Esophagus (tissue), 2 donors: Measurements from ENCODE around the gene ITPR1. TPM values are rescaled to one million over a fixed set of nuclear protein-coding genes. Genes with fewer than 3 reads are reported as not detected.

Experiments
- H3K27ac ChIP-seq, 2 donors: one replicate each; pipeline ENCODE4 v1.5.1; 2013; ENCODE audit warnings: low read depth in 2 of 2, mild to moderate bottlenecking in 2 of 2, inconsistent platforms in 1 of 2, low read length in 1 of 2, moderate library complexity in 1 of 2
- H3K27me3 ChIP-seq, 2 donors: one replicate each; pipeline ENCODE4 v1.6.1; 2013; ENCODE audit warnings: low read length in 2 of 2, control low read depth in 1 of 2, mild to moderate bottlenecking in 1 of 2; ENCODE audit not compliant: insufficient read depth in 2 of 2, control insufficient read depth in 1 of 2
- H3K36me3 ChIP-seq, 2 donors: one replicate each; pipeline ENCODE4 v1.6.1; 2013; ENCODE audit warnings: low read length in 1 of 2; ENCODE audit not compliant: control insufficient read depth in 2 of 2, insufficient read depth in 2 of 2
- H3K4me1 ChIP-seq, 2 donors: one replicate each; pipeline ENCODE4 v1.6.1; 2013; ENCODE audit warnings: low read length in 1 of 2; ENCODE audit not compliant: control insufficient read depth in 2 of 2, insufficient read depth in 2 of 2
- H3K4me3 ChIP-seq, 2 donors: one replicate each; pipeline ENCODE4 v1.5.1; 2013; ENCODE audit warnings: low read length in 2 of 2, mild to moderate bottlenecking in 2 of 2, low read depth in 1 of 2, moderate library complexity in 1 of 2
- H3K9me3 ChIP-seq, 2 donors: one replicate each; pipeline ENCODE4 v1.6.1; 2013; ENCODE audit warnings: mild to moderate bottlenecking in 2 of 2, low read depth in 1 of 2, low read length in 1 of 2, moderate library complexity in 1 of 2; ENCODE audit not compliant: control insufficient read depth in 2 of 2, insufficient read depth in 1 of 2
- WGBS, 2 donors: extraction: QIAGEN DNeasy Blood & Tissue Kit; methylation state at CpG; one replicate each; pipeline ENCODE4 v1.1.7; 2013; 5-methylcytosine and 5-hydroxymethylcytosine counted together
- polyA plus RNA-seq, 2 donors: library from polyadenylated mRNA; stranded (reverse); fragments of 200-250 nt; gene quantifications; one replicate each; pipeline ENCODE4 v1.2.3, GENCODE V29; 2013
- donor health status: healthy with polysubstance abuse.
- donor health status: Bipolar disorder and iron deficiency.

Gene ITPR1
- polyA plus RNA-seq, 2 donors: 7.5 to 16.3 TPM

DNA sequence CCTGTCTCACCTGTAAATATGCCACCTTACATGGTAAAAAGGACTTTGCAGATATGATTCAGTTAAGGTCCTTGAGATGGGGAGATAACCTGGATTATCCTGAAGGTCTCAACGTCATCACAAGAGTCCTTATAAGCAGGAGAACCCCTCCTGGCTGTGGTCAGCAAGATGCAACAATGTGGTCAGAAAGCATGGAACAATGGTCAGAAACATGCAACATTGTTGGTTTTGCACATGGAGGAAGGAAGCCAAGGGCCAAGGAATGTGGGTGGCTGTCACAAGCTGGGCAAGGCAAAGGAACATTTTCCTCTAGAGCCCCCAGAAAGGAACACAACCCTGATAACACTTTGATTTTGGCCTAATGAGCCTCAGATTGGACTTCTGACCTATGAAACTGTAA, 16.7 kb upstream of the ITPR1 start:
- 40% methylated on average over 1 of the region's 1 CpG for WGBS, 2 donors
- H3K4me3 ChIP-seq: no peak overlapping the region
- H3K9me3 ChIP-seq: no peaks in the 10 kb centered on the region
- no peaks in the 10 kb centered on the region for H3K36me3 ChIP-seq
- H3K4me1 ChIP-seq: no peaks in the 10 kb centered on the region
- H3K27me3 ChIP-seq: no peaks in the 10 kb centered on the region
- no peak overlapping the region for H3K27ac ChIP-seq

DNA sequence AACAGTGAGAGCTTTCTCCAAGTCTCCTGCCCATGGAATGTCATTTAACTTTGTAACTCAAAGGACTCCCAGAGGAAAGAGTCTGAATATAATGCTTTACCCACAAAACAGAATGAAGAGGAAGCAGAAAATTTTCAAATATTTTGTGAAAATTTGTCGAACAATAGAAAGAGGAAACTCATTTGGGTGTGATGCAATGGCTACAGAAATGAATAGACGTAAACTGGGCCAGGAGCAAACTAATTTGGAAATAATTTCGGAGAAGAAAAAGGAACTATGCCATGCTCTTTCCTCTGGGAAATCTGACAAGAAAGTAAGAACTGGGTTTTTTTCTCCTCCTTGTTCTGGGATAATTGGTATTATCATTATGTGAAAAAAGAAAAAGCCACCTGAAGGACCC, 14.9 kb upstream of the ITPR1 start:
- no peaks in the 10 kb centered on the region for H3K9me3 ChIP-seq
- H3K4me1 ChIP-seq: no peaks in the 10 kb centered on the region
- H3K27me3 ChIP-seq: no peaks in the 10 kb centered on the region
- no peaks in the 10 kb centered on the region for H3K36me3 ChIP-seq
- no peak overlapping the region for H3K27ac ChIP-seq
- no peak overlapping the region for H3K4me3 ChIP-seq
- 73 to 76% methylated on average over 3 of the region's 3 CpGs for WGBS, 2 donors

DNA sequence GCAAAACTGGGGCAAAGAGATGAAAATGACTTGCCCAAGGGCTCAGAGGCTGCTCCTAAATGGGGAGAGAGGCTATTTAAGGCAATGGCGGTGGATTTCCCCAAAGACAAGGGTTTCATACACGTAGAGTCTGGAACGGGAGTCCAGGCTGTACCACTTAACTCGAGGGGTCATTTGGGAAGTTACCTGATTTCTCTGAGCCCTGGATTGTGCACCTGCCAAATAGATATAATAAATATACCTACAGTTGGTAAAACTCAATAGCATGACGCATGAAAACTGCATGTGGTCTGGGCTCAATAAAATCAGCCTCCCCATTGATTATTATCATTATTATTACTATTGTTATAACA, 1.3 kb upstream of the ITPR1 start:
- Histone ChIP-seq H3K27ac (no peak overlapping the region), H3K27me3 (no peaks in the 10 kb centered on the region), H3K9me3 (no peaks in the 10 kb centered on the region), H3K4me3 (peak overlapping the region in 1 of 2 donors; percentile 66), H3K4me1 (peaks cover 0 to 3% of the 10 kb centered on the region in 2 donors), H3K36me3 (no peaks in the 10 kb centered on the region)
- 32% methylated on average over 5 of the region's 5 CpGs for WGBS, 2 donors

DNA sequence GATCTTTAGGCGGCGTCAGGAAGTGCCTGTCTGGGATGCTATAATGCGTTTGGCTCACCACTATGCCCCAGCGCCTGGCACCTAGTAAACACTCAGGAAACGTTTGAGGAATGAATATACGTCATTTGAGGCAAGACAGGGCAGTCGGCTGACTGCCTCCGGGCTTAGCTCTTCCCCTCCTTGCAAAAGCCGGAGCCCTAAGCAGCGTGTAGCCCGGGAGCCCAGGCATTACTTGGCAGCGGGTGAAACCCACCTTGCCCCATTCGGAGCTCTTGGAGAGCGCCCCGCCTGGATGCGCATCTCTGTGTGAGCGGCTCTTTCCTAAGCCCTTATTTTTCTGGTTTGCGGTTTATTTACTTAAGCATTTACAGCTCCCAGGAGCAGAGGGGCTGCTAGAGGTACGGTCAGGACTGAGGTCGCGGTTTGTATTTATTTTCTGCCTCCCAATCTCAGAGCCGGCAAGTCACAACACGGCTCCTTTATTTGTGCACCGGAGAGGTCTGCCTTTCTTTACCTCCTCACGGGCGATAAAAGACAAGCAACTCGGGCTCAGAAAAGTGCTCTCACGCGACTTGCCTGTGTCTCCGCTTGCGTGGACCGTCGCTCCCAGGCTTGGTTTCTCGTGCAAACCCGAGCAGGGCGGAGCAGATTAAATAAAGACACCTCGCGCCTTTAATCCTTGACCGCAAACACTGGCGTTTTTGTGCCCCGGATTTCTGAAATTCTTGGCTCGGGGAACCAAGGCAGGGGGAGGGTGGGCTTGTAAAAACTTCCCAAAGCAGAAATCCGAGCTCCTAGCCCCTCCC, 737 bp upstream of the ITPR1 start:
- no peaks in the 10 kb centered on the region for H3K9me3 ChIP-seq
- peaks cover 0 to 3% of the 10 kb centered on the region in 2 donors for H3K4me1 ChIP-seq
- 0 to 1% methylated on average over 43 of the region's 43 CpGs for WGBS, 2 donors
- peak overlapping the region; percentile 66 to 67 for H3K4me3 ChIP-seq
- peak overlapping the region; percentile 65 to 82 for H3K27ac ChIP-seq
- H3K36me3 ChIP-seq: no peaks in the 10 kb centered on the region
- no peaks in the 10 kb centered on the region for H3K27me3 ChIP-seq

DNA sequence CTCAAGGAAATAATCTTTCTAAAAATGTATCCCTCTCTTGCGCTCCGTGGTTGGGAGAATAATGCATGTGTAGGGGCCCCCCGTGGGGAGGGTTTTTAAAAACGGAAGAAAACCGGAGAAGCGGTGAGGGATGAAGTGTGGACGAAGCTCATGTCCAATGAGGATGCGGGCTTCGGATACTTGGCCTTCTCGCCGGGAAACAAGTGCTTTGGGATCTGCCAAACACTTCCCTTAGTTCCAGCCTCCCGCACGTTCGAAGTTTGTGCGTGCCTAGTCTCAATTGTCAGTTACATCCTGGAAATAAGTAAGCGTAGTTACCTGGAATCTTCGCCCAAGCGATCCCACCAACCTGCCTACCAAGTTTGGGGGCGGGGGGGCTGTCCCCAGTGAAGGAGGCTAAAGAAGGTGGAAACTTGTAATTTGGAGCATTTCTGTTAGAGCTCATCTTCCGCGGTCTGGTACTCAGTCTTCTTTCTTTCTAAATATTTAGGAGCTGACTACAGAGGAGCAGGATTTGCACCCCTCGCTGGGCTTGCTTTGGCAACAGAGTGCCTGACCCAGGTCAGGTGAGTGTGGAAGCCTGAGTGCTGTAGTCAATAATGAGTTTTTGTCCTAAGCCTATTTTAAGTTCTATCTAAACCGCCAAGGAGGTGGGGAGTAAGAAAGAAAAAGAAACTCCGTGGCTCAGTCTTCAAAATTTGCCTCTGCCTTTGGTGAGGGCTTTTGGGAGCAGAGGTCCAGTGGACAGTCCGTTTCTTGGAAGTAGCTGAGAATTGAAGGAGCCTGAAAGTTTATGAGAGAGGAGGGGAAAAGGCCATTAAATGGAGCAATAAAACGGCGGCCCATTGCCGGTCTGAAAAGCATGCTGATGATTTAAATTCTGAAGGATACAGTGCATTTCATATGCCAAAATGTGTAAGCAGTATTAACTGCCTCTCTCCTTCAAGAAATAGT, 1.1 kb downstream of the ITPR1 start:
- Histone ChIP-seq H3K36me3 (no peaks in the 10 kb centered on the region), H3K27ac (peak overlapping the region; percentile 16 to 18), H3K4me3 (peak overlapping the region; percentile 30 to 66), H3K4me1 (peaks cover 0 to 3% of the 10 kb centered on the region in 2 donors), H3K27me3 (no peaks in the 10 kb centered on the region), H3K9me3 (no peaks in the 10 kb centered on the region)
- 10 to 12% methylated on average over 28 of the region's 28 CpGs for whole genome bisulfite sequencing, 2 donors

DNA sequence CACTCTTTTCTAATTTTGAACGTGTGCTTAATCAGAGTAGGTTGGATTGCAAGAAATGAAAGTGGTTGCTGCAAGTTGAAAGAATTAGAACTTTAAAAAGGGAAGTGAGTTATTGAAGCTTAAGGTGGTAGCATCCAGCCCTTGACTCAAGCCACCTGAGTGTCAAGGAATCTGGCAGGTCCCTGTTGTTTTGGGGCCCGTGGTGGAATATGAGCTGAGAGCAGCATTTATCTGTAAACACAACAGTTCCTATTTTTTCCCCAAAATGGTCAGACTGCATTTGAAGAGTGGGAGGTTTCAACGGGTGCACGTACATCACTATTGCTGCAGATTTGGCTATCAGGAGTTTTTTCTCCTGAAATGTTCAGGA, 1.7 kb downstream of the ITPR1 start:
- no peaks in the 10 kb centered on the region for H3K9me3 ChIP-seq
- WGBS, 2 donors: 36 to 48% methylated on average over 4 of the region's 4 CpGs
- no peaks in the 10 kb centered on the region for H3K36me3 ChIP-seq
- peak overlapping the region in 1 of 2 donors; percentile 66 for H3K4me3 ChIP-seq
- no peaks in the 10 kb centered on the region for H3K27me3 ChIP-seq
- peak overlapping the region in 1 of 2 donors; percentile 36 for H3K27ac ChIP-seq
- H3K4me1 ChIP-seq: peaks cover 0 to 3% of the 10 kb centered on the region in 2 donors

DNA sequence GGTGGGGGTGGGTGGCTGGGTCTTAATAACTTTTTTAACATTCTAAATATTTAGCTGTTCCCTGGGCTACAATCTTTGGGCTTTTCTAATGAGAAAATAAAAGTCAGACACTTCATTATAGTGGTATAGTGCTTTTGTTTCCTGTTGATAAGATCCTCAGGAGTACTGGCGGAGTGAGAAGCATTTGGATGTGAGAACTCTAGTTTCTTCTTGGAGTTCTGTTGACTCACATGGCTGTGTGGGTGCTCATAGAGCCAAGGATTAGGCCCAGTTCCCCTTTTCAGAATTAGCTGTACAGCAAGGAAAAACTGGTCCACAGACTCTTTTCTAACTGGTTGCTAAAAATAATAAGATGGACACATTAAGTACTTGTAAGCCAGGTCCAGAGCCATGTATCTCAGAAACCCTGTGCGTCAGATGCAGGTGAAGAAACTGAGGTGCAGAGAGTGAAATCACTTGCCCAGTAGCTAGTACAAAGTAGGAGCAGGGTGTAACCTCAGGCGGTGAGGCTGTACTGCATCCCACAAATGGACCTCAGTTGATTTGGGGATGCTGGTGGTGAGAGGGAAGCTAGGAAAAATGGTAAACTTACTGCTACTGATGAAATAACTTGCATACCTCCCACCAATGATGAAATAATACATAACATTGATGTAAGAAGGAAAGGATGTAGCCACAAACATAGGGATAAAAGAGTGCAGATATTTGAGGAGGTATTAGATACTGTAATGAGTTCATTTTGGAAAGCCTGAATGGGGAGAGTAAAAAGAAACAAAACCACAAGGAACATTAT, 2.3 kb downstream of the ITPR1 start:
- Histone ChIP-seq H3K9me3 (no peaks in the 10 kb centered on the region), H3K36me3 (no peaks in the 10 kb centered on the region), H3K4me3 (peak overlapping the region in 1 of 2 donors; percentile 66), H3K27ac (no peak overlapping the region), H3K4me1 (peaks cover 0 to 3% of the 10 kb centered on the region in 2 donors), H3K27me3 (no peaks in the 10 kb centered on the region)
- 71 to 77% methylated on average over 3 of the region's 3 CpGs for WGBS, 2 donors

DNA sequence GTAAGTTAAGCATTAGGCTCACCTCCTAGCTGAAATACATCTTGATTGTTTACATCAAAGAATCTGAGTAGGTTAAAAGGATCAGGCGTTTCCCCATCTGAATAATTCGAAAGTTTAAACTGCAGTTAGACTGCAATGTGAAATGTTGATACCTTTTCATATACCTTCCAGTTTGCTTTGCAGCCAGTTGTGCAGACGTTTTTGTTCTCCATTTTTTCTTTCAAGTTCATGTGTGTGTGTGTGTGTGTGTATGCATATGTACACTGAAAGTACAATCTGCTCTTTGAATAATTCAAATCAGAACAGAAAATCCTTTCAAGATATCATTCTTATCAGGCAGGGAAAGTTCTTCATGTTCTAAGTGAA, 2.9 kb downstream of the ITPR1 start:
- no peaks in the 10 kb centered on the region for H3K9me3 ChIP-seq
- no peak overlapping the region for H3K4me3 ChIP-seq
- no peak overlapping the region for H3K27ac ChIP-seq
- peaks cover 0 to 3% of the 10 kb centered on the region in 2 donors for H3K4me1 ChIP-seq
- WGBS, 2 donors: 64 to 70% methylated on average over 3 of the region's 3 CpGs
- no peaks in the 10 kb centered on the region for H3K36me3 ChIP-seq
- H3K27me3 ChIP-seq: no peaks in the 10 kb centered on the region

DNA sequence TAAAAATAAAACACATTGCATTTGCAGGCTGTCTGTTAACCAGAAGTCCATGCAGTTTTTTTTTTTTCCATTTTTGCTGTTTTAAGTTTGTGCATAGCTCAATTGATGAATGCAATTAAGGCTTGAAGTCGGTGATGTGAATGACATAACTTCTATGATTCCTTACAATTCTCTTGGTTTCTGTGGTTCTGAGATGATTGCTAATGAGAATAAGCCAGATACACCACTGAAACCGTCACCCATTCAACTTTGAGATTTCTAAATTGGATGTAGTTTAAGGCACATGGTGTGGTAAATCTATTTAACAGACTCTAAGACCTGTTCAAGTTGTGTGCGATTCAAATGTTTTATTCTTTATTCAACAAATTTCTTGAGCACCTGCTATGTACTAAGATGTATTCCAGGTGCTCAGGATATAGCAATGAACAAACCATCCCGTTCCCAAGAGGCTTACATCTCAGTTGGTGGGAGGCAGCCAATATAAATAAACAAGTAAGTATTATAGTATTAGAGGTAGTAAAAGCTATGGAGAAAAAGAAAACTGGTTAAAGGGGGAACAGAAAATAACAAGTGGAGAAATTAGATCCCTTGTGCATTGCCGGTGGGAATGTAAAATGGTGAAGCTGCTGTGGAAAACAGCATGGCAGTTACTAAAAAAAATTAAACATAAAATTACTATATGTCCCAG, 4.0 kb downstream of the ITPR1 start:
- Histone ChIP-seq H3K4me3 (no peak overlapping the region), H3K27ac (no peak overlapping the region), H3K9me3 (no peaks in the 10 kb centered on the region), H3K27me3 (no peaks in the 10 kb centered on the region), H3K36me3 (no peaks in the 10 kb centered on the region), H3K4me1 (peaks cover 0 to 2% of the 10 kb centered on the region in 2 donors)
- WGBS, 2 donors: 68 to 73% methylated on average over 5 of the region's 5 CpGs
